IPS DF 19.7 (cell line): Measurements from ENCODE around the gene KCNG4.

Experiments
- DNase-seq: peaks from one replicate; pipeline ENCODE4 v3.0.0-alpha.2; 2013; ENCODE audit warnings: low read depth, low spot score

The KCNG4 gene, protein sequence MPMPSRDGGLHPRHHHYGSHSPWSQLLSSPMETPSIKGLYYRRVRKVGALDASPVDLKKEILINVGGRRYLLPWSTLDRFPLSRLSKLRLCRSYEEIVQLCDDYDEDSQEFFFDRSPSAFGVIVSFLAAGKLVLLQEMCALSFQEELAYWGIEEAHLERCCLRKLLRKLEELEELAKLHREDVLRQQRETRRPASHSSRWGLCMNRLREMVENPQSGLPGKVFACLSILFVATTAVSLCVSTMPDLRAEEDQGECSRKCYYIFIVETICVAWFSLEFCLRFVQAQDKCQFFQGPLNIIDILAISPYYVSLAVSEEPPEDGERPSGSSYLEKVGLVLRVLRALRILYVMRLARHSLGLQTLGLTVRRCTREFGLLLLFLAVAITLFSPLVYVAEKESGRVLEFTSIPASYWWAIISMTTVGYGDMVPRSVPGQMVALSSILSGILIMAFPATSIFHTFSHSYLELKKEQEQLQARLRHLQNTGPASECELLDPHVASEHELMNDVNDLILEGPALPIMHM

DNA sequence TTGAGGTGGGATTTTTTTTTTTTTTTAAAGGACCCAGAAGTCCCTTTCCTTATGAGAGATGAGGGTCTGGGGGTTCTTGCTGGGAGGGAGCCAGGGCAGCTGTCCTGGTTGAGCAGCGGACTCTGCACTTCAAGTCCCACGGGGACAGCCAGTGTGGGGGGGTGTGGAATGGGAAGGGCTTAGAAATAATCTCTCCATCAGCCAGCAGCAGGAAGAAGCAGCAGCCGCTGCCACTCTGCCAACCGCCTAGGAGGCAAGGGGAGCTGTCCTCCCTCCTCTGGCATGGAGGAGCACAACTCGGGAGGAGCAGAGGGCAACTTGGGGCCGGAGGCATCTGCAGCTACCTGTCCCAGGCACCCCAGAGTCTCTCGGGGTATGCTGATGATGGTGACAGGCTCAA lies at the start of gene KCNG4:
KCNG4 (minus strand) TSS at position 104 of the 400 bp plus-strand sequence. CDS start 2,527 bp downstream, outside the sequence.
- DNase-seq, result no peak

DNA sequence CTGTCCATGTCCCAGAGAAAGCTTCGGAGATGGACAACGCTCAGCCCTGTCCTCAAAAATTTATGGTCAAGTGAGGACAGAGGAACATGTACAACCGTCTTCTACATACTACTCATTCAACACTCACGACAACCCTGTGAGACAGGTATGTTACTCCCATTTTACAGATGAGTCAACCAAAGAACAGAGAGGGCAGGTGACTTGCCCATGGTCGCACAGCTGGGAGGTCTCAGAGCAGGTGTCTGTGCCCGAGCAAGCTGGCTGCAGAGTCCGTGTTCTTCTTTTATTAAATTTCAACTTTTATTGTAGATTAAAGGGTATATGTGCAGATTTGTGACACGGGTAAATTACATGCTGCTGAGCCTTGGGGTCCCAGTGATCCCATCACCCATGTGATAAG lies 49.1 kb upstream of the KCNG4 start:
- DNase-seq, result no peak

DNA sequence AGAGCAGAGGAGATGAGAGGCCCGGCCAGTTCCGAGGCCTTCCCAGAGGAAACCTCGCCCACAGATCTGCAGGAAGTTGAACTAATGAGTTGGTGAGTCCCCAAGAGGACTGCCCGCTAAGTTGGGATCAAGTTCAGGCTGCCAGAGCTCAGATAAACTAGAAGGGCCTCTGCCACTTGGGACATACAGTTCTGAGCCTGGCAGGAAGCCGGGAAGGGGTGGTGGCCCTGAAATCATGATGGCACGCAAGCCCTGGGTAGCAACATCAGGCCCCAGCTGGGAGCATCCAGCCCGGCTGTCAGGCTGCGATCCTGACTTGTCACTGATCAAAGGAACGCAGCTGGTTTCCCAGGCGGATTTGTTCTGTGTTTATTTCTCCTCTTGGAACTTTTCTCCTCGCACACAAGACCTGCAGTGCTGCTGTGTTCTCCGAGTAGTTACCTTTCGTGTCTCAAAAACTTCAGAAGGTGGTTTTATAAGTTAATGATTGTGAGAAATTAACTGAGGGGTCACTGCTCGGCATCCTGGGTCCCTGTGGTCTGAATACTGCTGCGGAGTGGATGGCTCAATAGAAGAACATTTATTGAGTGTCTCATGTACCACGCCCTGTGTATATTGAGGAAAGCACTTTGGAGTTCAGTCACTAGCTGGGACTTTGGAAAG lies 46.9 kb upstream of the KCNG4 start:
- DNase-seq, result no peak

DNA sequence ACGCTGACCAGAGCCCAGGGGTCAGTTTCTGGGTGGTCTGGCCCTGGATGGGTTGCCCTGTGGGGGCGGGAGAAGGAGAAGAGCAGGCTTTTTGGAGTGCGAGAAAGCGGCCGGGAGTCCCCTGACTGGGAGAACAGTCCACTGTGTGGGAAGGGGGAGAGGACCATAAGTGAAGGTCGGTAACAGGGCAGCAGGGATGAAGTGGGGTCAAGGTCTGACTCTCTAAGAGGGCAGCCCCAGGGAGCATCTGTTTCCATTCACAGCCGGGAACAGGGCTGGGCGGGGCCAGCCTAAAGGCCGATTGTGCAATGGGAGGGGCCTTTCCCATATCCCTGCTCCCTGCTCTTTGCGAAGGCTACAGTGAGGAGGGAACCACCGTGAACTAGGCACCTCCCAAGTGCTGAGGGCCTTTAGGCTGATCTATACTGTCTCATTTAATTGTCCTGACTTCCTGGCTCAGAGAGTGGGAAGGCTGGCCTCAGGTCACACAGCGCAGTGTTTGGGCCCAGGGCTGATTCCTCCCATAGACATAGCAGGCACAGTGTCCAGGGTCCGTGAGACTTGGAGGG lies 44.4 kb upstream of the KCNG4 start:
- DNase-seq, result no peak

DNA sequence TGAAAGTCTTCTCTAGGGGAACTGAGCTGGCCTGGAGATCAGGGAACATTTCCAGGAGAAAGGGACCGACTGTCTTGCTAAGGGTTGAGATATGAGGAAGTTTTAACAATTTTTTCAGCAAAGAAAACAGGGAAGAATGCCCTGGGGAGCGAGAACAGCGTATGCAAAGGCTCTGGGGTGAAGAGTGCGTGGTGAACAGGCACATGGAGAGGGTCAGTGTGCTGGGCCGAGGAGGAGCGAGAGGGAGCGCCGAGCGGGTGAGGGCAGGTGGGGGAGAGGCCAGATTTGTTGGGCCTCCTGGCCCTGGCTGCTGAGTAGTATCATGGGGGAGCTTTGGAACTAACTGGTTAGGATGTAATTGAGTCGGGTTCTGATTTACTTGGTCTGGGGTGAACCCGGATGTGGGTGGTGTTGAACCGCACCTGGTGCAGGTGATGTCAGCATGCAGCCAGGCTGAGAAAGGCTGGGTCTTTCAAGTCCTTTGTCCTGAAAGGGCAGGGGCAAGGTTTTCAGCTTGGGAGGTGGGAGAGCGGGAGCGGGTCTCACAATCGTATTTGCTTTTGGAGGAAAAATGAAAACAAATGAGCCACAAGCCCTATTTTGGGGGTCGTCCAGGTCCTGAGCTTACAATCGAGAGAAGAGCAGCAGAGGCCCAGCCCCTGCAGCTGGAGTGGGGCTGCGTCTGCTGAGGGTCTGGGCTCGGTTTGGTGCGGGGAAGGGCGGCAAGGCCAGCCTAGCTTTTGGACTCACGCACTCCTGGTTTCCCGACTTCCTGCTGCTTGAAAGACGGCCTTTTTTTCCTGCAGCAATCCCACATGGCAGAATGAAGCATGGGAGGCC lies 43.7 kb upstream of the KCNG4 start:
- DNase-seq, result no peak

DNA sequence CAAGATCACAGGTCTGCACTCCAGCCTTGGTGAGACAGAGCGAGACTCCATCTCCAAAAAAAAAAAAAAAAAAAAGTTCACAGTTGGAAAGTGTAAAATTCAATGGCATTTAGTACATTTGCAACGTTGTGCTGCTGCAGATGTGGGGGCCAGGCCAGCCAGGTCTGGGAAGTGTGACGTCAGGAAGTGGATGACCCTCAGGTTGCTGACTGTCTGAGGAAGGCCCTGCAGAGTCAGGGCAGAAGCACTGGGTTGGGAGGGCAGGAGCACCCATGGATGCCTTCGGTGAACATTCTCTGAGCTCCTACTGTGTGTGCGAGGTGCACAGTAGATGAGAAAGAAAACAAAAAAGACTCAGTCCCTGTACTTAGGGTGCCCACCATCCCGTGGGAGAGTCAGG lies 42.7 kb upstream of the KCNG4 start:
- no peak for DNase-seq

DNA sequence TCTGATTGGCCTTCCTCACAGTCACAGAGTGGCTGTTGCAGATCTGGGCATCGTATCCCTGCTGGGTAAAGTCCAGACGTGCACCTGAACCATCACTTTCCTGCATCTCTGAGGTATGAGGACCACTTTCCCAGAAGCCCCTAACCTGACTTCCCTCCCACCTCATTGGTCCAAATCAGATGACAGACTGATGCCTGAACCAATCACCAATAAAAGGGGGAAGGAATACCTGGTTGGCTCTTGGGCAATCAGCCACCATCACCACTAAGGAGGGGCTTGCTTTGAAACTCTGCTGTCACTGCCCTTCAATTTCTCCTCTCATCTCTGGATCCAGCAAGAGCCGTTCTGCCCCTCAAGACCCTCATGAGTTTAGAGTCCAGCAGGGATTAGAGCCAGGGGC lies 41.3 kb upstream of the KCNG4 start:
- DNase-seq, result no peak

DNA sequence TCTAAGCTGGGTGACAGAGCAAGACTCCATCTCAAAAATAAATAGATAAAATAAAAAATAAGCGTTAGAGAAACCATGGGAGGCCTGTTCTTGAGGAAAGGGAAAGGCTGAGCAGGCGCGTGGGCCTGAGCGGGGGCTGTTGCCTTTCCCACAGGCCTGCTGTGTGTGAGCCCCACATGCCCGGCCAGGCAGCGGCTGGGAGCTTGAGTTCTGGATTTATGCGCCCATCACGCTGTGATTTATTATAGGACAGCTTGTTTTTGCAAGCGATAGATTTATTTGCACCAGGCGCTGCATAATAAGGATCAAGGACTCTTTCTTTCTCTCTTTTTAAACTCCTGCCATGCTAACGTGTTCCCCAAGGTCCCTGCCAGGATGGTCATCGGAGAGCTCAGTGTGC lies 40.1 kb upstream of the KCNG4 start:
- no peak for DNase-seq

DNA sequence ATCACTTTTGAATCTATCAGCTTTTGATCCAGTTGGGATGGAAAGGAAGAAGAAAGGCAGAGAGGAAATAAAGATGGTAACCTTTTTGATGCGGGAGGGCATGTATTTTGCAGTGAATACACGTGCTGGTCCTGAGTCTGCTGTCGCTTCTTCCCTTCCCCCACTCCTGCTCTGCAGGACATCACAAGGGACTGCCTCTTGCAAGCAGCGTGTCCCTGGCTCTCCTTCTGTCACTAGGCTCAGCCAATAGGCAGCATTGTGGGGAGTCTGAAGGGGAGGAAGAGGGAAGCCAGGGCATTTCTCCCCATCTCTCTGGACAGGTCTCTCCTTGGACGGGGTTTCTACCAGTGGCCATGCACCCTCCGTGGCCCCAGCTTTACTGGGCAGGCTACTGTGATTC lies 39.2 kb upstream of the KCNG4 start:
- no peak for DNase-seq

DNA sequence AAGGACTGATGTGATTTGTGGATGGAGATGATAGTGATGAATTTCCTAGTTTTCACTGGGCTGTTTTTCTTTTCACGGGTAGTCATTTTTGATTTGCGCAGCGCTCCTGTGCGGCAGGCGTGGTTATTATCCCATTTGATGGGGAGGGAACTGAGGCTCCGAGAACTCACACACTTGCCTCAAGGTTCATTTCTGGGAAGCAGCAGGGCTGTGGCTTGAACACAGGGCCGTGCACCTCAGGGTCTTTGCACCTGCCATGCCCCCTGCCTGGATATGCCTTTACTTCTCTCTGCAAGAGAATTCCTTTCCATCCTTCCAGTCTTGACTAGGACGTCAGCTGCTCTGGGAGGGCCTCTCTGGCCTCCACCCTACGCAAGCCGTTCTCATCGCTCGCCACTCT lies 38.5 kb upstream of the KCNG4 start:
- DNase-seq, result no peak

DNA sequence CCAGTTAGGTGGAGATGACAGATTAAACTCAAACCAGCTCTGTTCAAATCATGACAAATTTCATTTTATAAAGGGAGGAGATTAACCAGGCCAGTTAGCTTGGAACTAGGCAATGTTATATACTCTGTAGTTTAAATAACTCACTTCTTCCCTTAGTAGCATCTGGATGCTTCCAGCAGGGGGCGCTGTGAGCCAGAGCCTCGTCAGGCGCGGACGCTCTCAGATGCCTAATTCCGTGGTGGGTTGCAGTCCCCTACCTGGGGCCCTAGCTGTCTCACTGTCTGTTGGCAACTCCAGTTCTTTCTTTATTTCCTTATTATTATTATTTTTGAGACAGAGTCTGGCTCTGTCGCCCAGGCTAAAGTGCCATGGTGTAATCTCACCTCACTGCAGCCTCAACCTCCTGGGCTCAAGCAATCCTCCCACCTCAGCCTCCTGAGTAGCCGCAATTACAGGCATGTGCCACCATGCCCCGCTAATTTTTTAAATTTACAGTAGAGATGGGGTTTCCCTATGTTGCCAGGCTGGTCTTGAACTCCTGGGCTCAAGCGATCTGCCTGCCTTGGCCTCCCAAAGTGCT lies 37.5 kb upstream of the KCNG4 start:
- DNase-seq, result no peak

DNA sequence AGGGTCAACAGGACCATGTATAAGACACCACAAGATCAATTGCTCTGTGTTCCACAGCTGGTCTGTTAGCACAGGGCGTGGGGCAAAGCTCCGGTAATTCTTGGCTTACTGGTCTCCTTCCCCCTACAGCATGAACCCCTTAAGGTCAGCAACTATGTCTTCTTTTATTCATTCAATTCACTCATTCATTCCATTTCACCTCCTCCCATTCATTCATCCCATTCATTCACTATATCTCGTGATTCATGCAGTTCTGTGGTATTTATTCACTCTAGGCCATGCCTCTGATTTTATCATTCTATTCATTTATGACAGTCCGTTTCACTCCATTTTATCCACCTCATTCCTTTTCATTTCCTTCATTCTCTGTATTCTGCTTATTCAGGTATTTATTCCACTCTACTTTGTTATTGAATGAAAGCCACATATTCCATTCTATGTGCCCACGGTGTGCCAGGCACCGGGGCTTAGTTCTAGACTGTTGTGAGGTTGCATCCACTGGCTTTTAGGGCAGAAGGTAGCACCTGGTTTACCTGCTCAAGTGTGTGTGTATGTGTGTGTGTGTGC lies 35.9 kb upstream of the KCNG4 start:
- no peak for DNase-seq

DNA sequence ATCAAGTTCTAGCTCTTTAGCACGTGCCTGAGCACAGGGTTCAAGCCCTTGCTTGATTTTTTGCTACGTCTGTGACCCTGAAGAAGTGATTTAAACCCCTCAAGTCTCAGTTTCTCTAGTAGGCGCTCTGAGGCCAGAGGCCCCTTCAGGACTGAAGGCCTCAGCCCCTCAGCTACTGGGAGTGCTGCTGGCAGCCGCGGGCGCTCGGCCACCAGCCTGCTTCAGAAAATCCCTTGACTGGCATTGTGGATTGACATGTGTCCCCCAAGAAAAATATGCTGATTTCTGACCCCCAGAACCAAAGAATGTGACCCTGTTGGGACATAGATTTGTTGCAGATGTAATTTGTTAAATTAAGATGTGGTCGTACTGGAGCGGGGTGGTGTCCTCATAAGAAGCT lies 34.7 kb upstream of the KCNG4 start:
- no peak for DNase-seq

DNA sequence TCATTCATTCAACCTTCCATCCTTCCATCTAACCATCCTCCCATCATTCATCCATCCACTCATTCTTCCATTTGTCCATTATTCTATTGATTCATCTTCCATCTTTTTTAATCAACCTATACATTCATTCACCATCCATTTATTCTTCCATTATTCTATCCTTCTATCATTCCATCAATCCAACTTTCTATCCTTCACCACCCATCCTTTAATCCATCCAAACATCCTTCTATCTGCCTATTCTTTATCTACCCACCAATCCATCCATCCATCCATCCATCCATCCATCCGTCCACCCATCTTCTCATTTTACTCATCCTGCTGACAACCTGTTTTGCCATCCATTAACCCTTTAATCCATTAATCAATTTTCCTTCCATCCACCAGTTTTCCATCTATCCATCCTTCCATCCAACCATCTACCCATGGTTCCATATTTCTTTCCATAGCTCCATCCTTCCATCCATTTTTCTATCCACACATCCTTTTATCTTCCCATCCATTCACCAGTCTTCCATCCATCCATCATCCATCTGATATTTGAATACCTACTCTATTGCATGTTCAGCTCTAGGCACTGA lies 33.0 kb upstream of the KCNG4 start:
- no peak for DNase-seq

DNA sequence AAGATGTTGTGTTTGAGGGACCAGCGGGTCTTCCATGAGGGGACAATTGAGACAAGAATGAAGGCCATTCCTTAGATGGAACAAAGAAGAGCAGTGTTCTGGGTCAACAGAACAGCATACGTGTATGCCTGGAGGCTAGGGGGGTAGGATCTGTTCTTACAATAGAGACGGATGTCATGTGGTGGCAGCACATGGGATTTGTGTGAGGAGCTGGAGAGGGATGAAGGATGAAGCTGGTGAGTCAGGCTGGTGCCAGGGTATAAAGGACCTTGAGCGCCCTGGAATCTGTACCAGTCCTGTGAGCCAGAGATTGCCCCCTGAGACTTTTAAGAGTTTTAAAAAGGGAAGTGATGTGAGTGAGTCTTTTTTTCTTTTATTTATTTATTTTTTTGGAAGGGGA lies 32.1 kb upstream of the KCNG4 start:
- DNase-seq, result no peak

DNA sequence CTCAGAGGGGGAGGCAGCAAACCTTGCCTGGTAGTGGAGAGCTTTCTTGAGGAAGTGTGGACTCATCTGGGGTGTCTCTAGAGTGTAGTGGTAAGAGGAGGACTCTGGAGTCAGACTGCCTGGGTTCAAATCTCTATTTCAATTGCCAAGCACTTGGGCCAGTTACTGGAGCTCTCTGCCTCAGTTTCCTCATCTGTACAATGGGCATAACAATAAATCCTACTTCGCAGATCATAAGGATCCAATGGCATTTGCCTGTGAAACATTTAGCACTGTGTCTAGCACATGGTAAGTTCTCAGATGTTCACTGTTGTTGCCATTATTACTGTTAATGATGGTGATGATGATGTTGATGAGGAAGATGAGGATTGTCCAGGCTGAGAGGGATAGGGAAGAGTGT lies 31.2 kb upstream of the KCNG4 start:
- DNase-seq, result no peak

DNA sequence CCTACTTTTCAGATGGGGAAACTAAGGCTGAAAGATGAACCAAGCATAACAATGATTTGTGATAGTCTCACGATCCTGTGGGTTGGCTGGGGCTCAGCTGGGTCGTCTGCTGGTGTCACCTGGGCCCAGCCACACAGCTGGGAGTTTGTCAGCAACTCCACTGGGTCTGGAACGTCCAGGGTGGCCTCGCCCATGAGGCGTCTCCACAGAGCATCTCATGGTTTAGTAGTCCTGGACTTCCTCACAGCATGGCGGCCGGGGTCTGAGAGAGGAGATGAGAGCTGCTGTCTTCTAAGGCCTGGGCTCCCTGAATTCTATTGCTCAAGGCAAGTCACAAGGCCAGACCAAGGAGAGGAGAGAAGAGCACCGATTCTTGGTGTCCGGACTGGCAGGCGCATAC lies 30.7 kb upstream of the KCNG4 start:
- no peak for DNase-seq

DNA sequence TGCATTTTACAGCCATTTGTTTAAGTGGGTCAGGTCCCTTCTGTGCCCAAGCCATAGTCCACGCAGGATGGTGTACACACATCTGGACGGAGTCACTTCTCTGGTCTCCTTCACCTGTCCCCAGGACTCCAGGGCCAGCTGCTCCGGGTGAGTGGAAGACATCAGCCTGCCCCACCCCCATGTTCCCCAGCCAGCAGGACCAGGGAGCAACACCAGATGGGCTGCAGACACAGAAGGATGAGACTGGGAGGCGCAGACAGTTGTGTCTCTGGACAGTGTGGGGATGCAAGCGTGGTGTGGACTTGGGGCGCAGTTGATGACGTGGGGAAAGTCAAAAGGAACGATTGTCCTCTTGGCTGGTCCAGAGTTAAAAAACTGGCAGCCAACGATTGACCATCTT lies 30.3 kb upstream of the KCNG4 start:
- no peak for DNase-seq

DNA sequence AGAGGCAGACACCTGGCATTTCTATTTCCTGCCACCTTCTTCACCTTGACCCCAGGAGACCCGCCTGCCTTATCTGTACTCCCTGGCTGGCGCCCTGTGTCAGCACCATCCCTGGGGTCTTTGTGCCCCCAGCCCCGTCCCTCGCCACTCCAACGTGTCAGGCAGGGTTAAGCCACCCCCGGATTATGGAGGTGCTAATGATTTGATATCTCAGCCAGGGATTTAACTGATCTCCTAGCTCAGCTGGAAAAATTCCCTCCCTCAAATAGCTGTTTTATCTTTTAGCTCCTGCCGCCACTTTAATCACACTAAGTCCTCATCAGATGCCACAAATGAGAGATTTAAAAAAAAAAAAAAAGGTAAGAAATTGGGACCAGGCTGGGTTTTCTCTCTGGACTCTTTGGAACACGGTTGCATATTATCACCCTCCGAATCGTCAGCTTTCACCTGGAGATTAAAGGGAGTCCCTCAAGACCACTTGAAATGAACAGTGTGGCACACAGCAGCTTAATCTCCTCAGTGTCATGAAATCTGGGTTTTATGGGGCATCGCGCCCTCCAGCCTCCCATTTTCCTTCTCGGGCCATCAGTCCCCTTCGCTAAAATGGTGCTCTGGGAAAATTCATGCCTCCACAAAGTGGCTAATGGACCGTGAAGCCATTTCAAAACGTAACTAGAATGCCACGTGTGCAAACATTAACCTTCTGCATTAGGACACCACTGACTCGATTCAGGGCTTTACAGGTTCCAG lies 28.7 kb upstream of the KCNG4 start:
- DNase-seq, result no peak

DNA sequence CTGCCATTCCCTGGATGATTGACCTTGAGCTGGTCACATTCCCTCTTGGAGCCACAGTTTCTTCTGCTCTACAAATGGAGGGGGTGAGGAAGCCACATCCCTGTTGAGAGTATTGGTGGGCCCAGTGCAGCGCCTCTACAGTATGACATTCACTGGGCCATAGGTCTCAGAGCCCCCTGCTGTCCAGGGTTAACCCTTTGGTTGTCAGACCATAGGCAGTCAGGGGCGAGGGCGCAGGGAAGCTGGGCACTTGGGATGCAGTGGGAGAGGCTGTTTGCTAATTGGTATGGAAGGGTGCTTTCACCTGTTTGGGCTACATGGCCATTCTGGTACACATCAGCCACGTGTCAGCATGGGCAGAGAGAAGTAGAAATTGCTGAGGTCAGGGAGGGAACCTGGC lies 27.6 kb upstream of the KCNG4 start:
- DNase-seq, result no peak
